ENCODE data around the gene OR4C12. TPM values are rescaled to one million over a fixed set of nuclear protein-coding genes. Genes with fewer than 3 reads are reported as not detected.
"Not testable (repeated sequence)": the region's sequence is repeated elsewhere in the genome, so short reads cannot be mapped to it uniquely, and the experiment has no call there.

Gene OR4C12
- total RNA-seq, 1 experiment from 2014 or later = not detected

- TF ChIP-seq CTCF (conservative IDR thresholded peaks at IDR 0.05) = no peak
- no peak for TF ChIP-seq EZH2 (IDR thresholded peaks at IDR 0.05; ENCODE audit: low read depth)
These were observed 30.2 kb downstream of the OR4C12 start, which contains the start of gene OR4C13 for GRCh38 chr11:49952091-49952490. TSS of gene OR4C13 (plus strand) at chr11:49952391. CDS start at chr11:49952423, 32 bp downstream.

GRCh38 chr11:49948701-49949100 is 33.6 kb downstream of the OR4C12 start:
- BruUV-seq (replicated peaks); CTCF ChIA-PET; intact Hi-C loops (cut with micrococcal nuclease; ENCODE audit: unreplicated experiment); H3K9me3 ChIP-seq (ENCODE audit: insufficient read depth, low read depth); H2AFZ ChIP-seq; H4K20me1 ChIP-seq (ENCODE audit: insufficient read depth); H3K79me2 ChIP-seq (ENCODE audit: low read depth); H3K27ac ChIP-seq; H3K4me2 ChIP-seq; H3K27me3 ChIP-seq (ENCODE audit: insufficient read depth, low read depth); H3F3A ChIP-seq (ENCODE audit: insufficient read depth, low read depth); POLR2A ChIA-PET (ENCODE audit: unreplicated experiment); H3K9me2 ChIP-seq (ENCODE audit: insufficient read depth); H3K4me1 ChIP-seq (replicated peaks; ENCODE audit: insufficient read depth); H3K36me3 ChIP-seq (ENCODE audit: low read depth); H3K4me3 ChIP-seq; DNase-seq: not testable (repeated sequence)

More at GRCh38 chr11:49952091-49952490, 30.2 kb downstream of the OR4C12 start, which contains the start of gene OR4C13:
- intact Hi-C loops (cut with micrococcal nuclease; ENCODE audit: unreplicated experiment) = no loop called here
- Histone ChIP-seq H3K4me3 (no peak within 1 kb of the TSS), H3K79me2 (ENCODE audit: low read depth) (no peaks in the 10 kb centered on the region), H3K27me3 (ENCODE audit: insufficient read depth, low read depth) (no peaks in the 10 kb centered on the region), H3K9me2 (ENCODE audit: insufficient read depth) (no peaks in the 10 kb centered on the region), H3K9me3 (ENCODE audit: insufficient read depth, low read depth) (no peaks in the 10 kb centered on the region; the same call in 1 of the 2 replicates), H4K20me1 (ENCODE audit: insufficient read depth) (no peaks in the 10 kb centered on the region), H3K27ac (no peak within 1 kb of the TSS), H3K36me3 (ENCODE audit: low read depth) (no peaks in the 10 kb centered on the region), H2AFZ (no peak within 1 kb of the TSS), H3K4me2 (no peak within 1 kb of the TSS), H3K4me1 (replicated peaks; ENCODE audit: insufficient read depth) (no peaks in the 10 kb centered on the region), H3F3A (ENCODE audit: insufficient read depth, low read depth) (no peaks in the 10 kb centered on the region)
- ChIA-PET POLR2A (ENCODE audit: unreplicated experiment) (no interaction called here), CTCF (no interaction called here)
- BruUV-seq (replicated peaks) = no TSS peak
- no peak for DNase-seq

Other genes with a start within 250 kb of the OR4C12 start
- not detected in 2 replicates for gene OR4C13, start 30.1 kb downstream of the OR4C12 start, total RNA-seq (2021)
- not detected in 2 replicates for gene OR4C45, start 50.3 kb upstream of the OR4C12 start, total RNA-seq (2021)